HL-60 (cell line): ENCODE data around the gene PTHLH.

Source experiments
- DNase-seq, 2 experiments: peaks; one replicate each; pipeline ENCODE4 v3.0.0-alpha.2; 2010 to 2020; ENCODE audit warnings: low read depth in 1 of 2, low spot score in 1 of 2
- H3K27ac ChIP-seq: fragments of 250-450 bp; sonication (Bioruptor Pico); replicated peaks from 2 replicates; pipeline ENCODE4 v1.5.1; 2020; ENCODE audit warnings: mild to moderate bottlenecking, moderate library complexity
- H3K27me3 ChIP-seq: fragments of 250-450 bp; sonication (Bioruptor Pico); 2 replicates; pipeline ENCODE4 v1.5.1; 2021; ENCODE audit warnings: mild to moderate bottlenecking, moderate library complexity; ENCODE audit not compliant: insufficient read depth, poor library complexity, severe bottlenecking
- H3K4me3 ChIP-seq: replicated peaks from 2 replicates; pipeline ENCODE4 v1.5.1; 2011; ENCODE audit warnings: mild to moderate bottlenecking, control low read depth, low read length; ENCODE audit not compliant: insufficient read depth
- CTCF ChIP-seq: IDR thresholded peaks from one replicate; pipeline ENCODE4 v1.5.1; 2011; ENCODE audit warnings: low read length, control low read depth, inconsistent platforms; ENCODE audit not compliant: insufficient read depth
- GABPA ChIP-seq: IDR thresholded peaks from 2 replicates; pipeline ENCODE4 v1.6.1; 2012; ENCODE audit warnings: low read depth
- POLR2AphosphoS5 ChIP-seq: IDR thresholded peaks from 2 replicates; pipeline ENCODE4 v1.6.1; 2012; ENCODE audit warnings: low read depth
- REST ChIP-seq: IDR thresholded peaks from 2 replicates; pipeline ENCODE4 v1.6.1; 2012; ENCODE audit warnings: low read depth; ENCODE audit not compliant: insufficient replicate concordance
- SPI1 ChIP-seq: IDR thresholded peaks from 2 replicates; pipeline ENCODE4 v1.6.1; 2012; ENCODE audit warnings: low read depth, mild to moderate bottlenecking, borderline replicate concordance

PTHLH gene

GRCh38 chr12:27951898-27952297, 20.6 kb downstream of the PTHLH start:
- no peak for DNase-seq
- Histone ChIP-seq H3K27me3 (no peaks in the 10 kb centered on the region), H3K27ac (no peak overlapping the region), H3K4me3 (no peak overlapping the region)
- no peak for TF ChIP-seq POLR2AphosphoS5
- TF ChIP-seq REST, result no peak
- no peak for TF ChIP-seq CTCF

- no peak overlapping the region for H3K4me3 ChIP-seq
- TF ChIP-seq POLR2AphosphoS5 (no peak), CTCF (no peak), GABPA (no peak), SPI1 (no peak), REST (no peak)
- H3K27me3 ChIP-seq, result no peaks in the 10 kb centered on the region
- H3K27ac ChIP-seq, result no peak overlapping the region
- DNase-seq, result no peak
Observed at GRCh38 chr12:27946421-27946820, 26.1 kb downstream of the PTHLH start.

- peak; percentile 21 to 71 for DNase-seq
- Histone ChIP-seq H3K27ac (no peak overlapping the region), H3K4me3 (no peak overlapping the region), H3K27me3 (no peaks in the 10 kb centered on the region)
- TF ChIP-seq CTCF, result peak; percentile 86
- TF ChIP-seq SPI1, result no peak
Observed at GRCh38 chr12:27940756-27941402, 31.7 kb downstream of the PTHLH start.

- no peak for TF ChIP-seq GABPA
- TF ChIP-seq POLR2AphosphoS5, result no peak
- no peak for TF ChIP-seq REST
- TF ChIP-seq CTCF, result no peak
- TF ChIP-seq SPI1, result no peak
- Histone ChIP-seq H3K27me3 (no peaks in the 10 kb centered on the region), H3K4me3 (no peak overlapping the region), H3K27ac (no peak overlapping the region)
- DNase-seq, result no peak
Observed at GRCh38 chr12:27940245-27940644, 32.3 kb downstream of the PTHLH start.
